OCI-LY7 (cell line): ENCODE results near the gene DNAH17. TPM values are rescaled to one million over a fixed set of nuclear protein-coding genes. Genes with fewer than 3 reads are reported as not detected.
A peak's percentile ranks its signal among the peaks of the same experiment; 100 is the strongest.

Experiments used
- BruUV-seq: library from RNA; stranded (reverse); fragments of 400-500 nt; replicated peaks from 2 replicates; lab custom pipeline; 2021; lab: Mats Ljungman, UMichigan
- CTCF ChIA-PET: fragments of 300-600 bp; sonication (Branson Sonifier 250); formaldehyde crosslinking; loops from one replicate; lab custom pipeline; 2022; ENCODE audit warnings: antibody characterized with exemption; ENCODE audit not compliant: unreplicated experiment; lab: Charles Lee
- POLR2A ChIA-PET: fragments of 300-600 bp; sonication (Branson Sonifier 250); formaldehyde crosslinking; loops from one replicate; lab custom pipeline; 2022; ENCODE audit warnings: antibody characterized with exemption; lab: Charles Lee
- DNase-seq: peaks from one replicate; pipeline ENCODE4 v3.0.0-alpha.2; 2015; ENCODE audit warnings: low spot score
- H2AFZ ChIP-seq: fragments of 200-600 bp; sonication (generic), shearing (Covaris generic); 2 replicates; pipeline ENCODE4 v1.6.1; 2014; ENCODE audit warnings: mild to moderate bottlenecking, antibody characterized with exemption, low read length, moderate library complexity
- H3K27ac ChIP-seq: fragments of 200-600 bp; sonication (generic); 2 replicates; pipeline ENCODE4 v1.5.1; 2014; ENCODE audit warnings: mixed run types, low read depth, mild to moderate bottlenecking, moderate library complexity, low read length, inconsistent platforms; ENCODE audit not compliant: poor library complexity, severe bottlenecking
- H3K36me3 ChIP-seq: fragments of 200-600 bp; sonication (generic); 2 replicates; pipeline ENCODE4 v1.6.1; 2014; ENCODE audit warnings: mild to moderate bottlenecking, antibody characterized with exemption, low read length, moderate library complexity, mixed read lengths; ENCODE audit not compliant: insufficient read depth
- H3K4me1 ChIP-seq: fragments of 200-600 bp; sonication (generic); 2 replicates; pipeline ENCODE4 v1.5.1; 2014; ENCODE audit warnings: mild to moderate bottlenecking, low read length; ENCODE audit not compliant: insufficient read depth, poor library complexity, severe bottlenecking
- H3K4me2 ChIP-seq: fragments of 200-600 bp; sonication (generic); 2 replicates; pipeline ENCODE4 v1.6.1; 2014; ENCODE audit warnings: mild to moderate bottlenecking, low read length
- H3K4me3 ChIP-seq: fragments of 200-600 bp; sonication (generic); 2 replicates; pipeline ENCODE4 v1.5.1; 2014; ENCODE audit warnings: mild to moderate bottlenecking, low read depth, low read length; ENCODE audit not compliant: poor library complexity, severe bottlenecking
- H3K79me2 ChIP-seq: fragments of 200-600 bp; sonication (generic); 2 replicates; pipeline ENCODE4 v1.6.1; 2016; ENCODE audit warnings: low read depth, mild to moderate bottlenecking, low read length, moderate library complexity, mixed read lengths; ENCODE audit not compliant: insufficient read depth
- H3K9me2 ChIP-seq: fragments of 200-600 bp; sonication (generic); 2 replicates; pipeline ENCODE4 v1.6.1; 2016; ENCODE audit warnings: mild to moderate bottlenecking, low read length, mixed read lengths; ENCODE audit not compliant: insufficient read depth
- H3K9me3 ChIP-seq: fragments of 200-600 bp; sonication (generic); 2 replicates; pipeline ENCODE4 v1.6.1; 2014; ENCODE audit warnings: mild to moderate bottlenecking, mixed run types, low read length, mixed read lengths
- H4K20me1 ChIP-seq: fragments of 200-600 bp; sonication (generic); 2 replicates; pipeline ENCODE4 v1.6.1; 2014; ENCODE audit warnings: mild to moderate bottlenecking, antibody characterized with exemption, low read length, moderate library complexity, mixed read lengths; ENCODE audit not compliant: insufficient read depth
- CTCF ChIP-seq: fragments of 200-600 bp; sonication (generic); conservative IDR thresholded peaks from 2 replicates; pipeline ENCODE4 v1.5.1; 2014; ENCODE audit warnings: mild to moderate bottlenecking, antibody characterized with exemption, low read length, moderate library complexity, mixed read lengths
- EZH2phosphoT487 ChIP-seq: fragments of 200-600 bp; sonication (generic); IDR thresholded peaks from 2 replicates; pipeline ENCODE4 v1.6.1; 2018; ENCODE audit warnings: low read depth, borderline replicate concordance, mild to moderate bottlenecking, mixed run types, antibody characterized with exemption, low read length, moderate library complexity, mixed read lengths
- intact Hi-C: fragments of 100-400 bp; cut with micrococcal nuclease; formaldehyde crosslinking; loops from one replicate; pipeline ENCODE4 v1.10.0; 2022; ENCODE audit not compliant: unreplicated experiment
- total RNA-seq, 2 experiments: library from RNA; depleted of rRNA in 1 of 2; stranded (reverse); fragments of >200 nt in 1 of 2; shearing (Covaris generic) in 1 of 2; gene quantifications; 2 replicates each; pipeline ENCODE4 v1.2.3, GENCODE V29; 2014 to 2022

The DNAH17 gene
- total RNA-seq, 2 experiments from 2014 or later: 0.89 to 1.1 TPM

GRCh38 chr17:78406396-78406795 lies 170.8 kb downstream of the DNAH17 start:
- Histone ChIP-seq H3K27ac (no peak overlapping the region), H2AFZ (no peak overlapping the region), H3K9me3 (no peaks in the 10 kb centered on the region), H3K36me3 (peaks cover 71% of the 10 kb centered on the region), H3K79me2 (no peaks in the 10 kb centered on the region), H4K20me1 (no peaks in the 10 kb centered on the region), H3K9me2 (no peaks in the 10 kb centered on the region), H3K4me2 (no peak overlapping the region), H3K4me3 (no peak overlapping the region), H3K4me1 (no peaks in the 10 kb centered on the region)
- ChIA-PET POLR2A (no interaction called here), CTCF (interaction anchor here (0.5 kb wide), 1 partner anchor 107 kb away, joined by 3 read pairs; no protein-coding TSS in a partner anchor)
- no peak for DNase-seq
- TF ChIP-seq EZH2phosphoT487: no peak
- no peak for TF ChIP-seq CTCF
- no TSS peak for BruUV-seq
- intact Hi-C loops: no loop called here

- Histone ChIP-seq H3K79me2 (no peaks in the 10 kb centered on the region), H3K4me3 (no peak overlapping the region), H3K4me1 (no peaks in the 10 kb centered on the region), H2AFZ (no peak overlapping the region), H3K36me3 (peaks cover 90% of the 10 kb centered on the region), H3K9me2 (no peaks in the 10 kb centered on the region), H3K9me3 (no peaks in the 10 kb centered on the region), H4K20me1 (no peaks in the 10 kb centered on the region), H3K27ac (no peak overlapping the region), H3K4me2 (no peak overlapping the region)
- intact Hi-C loops: no loop called here
- CTCF ChIA-PET: no interaction called here
- TF ChIP-seq CTCF (no peak), EZH2phosphoT487 (no peak)
- no peak for DNase-seq
- BruUV-seq: no TSS peak
- POLR2A ChIA-PET: interaction anchor here (0.7 kb wide), 1 partner anchor 23 kb away, joined by 4 read pairs; no protein-coding TSS in a partner anchor
Measured at GRCh38 chr17:78403822-78404221, 173.4 kb downstream of the DNAH17 start.

GRCh38 chr17:78401891-78402290 lies 175.3 kb downstream of the DNAH17 start:
- no peak overlapping the region for H3K27ac ChIP-seq
- DNase-seq: no peak
- ChIA-PET CTCF (no interaction called here), POLR2A (interaction anchor here (0.6 to 0.9 kb wide), 2 partner anchors 11 to 398 kb away, joined by 3 to 4 read pairs; no protein-coding TSS in a partner anchor)
- intact Hi-C loops: no loop called here
- no peak overlapping the region for H3K4me3 ChIP-seq
- H3K79me2 ChIP-seq: no peaks in the 10 kb centered on the region
- H3K9me3 ChIP-seq: no peaks in the 10 kb centered on the region
- H3K4me2 ChIP-seq: no peak overlapping the region
- H2AFZ ChIP-seq: no peak overlapping the region
- no peaks in the 10 kb centered on the region for H3K4me1 ChIP-seq
- BruUV-seq: TSS peak; percentile 26
- no peaks in the 10 kb centered on the region for H4K20me1 ChIP-seq
- no peaks in the 10 kb centered on the region for H3K9me2 ChIP-seq
- H3K36me3 ChIP-seq: peaks cover 95% of the 10 kb centered on the region
- no peak for TF ChIP-seq CTCF
- no peak for TF ChIP-seq EZH2phosphoT487
